ENCODE data around the gene MTHFS.

DNA sequence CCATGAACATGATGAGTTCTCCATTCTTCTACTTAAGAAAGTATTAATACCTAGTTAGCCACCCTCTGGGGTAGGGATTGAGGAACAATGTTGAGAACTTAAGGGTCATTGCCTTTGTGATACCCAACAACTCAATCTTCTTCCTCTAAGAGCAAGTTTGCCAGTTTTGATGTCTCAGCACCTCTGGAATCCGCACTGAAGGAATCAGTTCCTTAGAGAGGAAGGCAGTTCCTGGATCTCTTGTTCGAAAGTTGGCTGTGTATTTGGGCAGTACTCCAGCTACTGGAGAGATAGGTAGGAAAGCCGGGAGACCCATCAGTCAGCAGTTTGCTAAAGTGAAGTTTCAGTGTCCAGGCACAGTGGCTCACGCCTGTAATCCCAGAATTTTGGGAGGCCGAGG lies 35.6 kb upstream of the MTHFS start:
- no peak for TF ChIP-seq POLR2AphosphoS5 (IDR thresholded peaks at IDR 0.05)
- TF ChIP-seq, protein P1, sequence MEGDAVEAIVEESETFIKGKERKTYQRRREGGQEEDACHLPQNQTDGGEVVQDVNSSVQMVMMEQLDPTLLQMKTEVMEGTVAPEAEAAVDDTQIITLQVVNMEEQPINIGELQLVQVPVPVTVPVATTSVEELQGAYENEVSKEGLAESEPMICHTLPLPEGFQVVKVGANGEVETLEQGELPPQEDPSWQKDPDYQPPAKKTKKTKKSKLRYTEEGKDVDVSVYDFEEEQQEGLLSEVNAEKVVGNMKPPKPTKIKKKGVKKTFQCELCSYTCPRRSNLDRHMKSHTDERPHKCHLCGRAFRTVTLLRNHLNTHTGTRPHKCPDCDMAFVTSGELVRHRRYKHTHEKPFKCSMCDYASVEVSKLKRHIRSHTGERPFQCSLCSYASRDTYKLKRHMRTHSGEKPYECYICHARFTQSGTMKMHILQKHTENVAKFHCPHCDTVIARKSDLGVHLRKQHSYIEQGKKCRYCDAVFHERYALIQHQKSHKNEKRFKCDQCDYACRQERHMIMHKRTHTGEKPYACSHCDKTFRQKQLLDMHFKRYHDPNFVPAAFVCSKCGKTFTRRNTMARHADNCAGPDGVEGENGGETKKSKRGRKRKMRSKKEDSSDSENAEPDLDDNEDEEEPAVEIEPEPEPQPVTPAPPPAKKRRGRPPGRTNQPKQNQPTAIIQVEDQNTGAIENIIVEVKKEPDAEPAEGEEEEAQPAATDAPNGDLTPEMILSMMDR (IDR thresholded peaks at IDR 0.05), result no peak
